Epithelial cell of esophagus (primary cell): Measurements from ENCODE around the gene RNF130.

ENCODE experiments used
- DNase-seq: peaks from one replicate; pipeline ENCODE4 v3.0.0; 2010; ENCODE audit warnings: low read depth
- H3K4me3 ChIP-seq: 2 replicates; pipeline ENCODE4 v1.5.1; 2011; ENCODE audit warnings: mild to moderate bottlenecking, low read length, control low read depth
- CTCF ChIP-seq: IDR thresholded peaks from 2 replicates; pipeline ENCODE4 v1.5.1; 2011; ENCODE audit warnings: low read depth, mild to moderate bottlenecking, low read length, control low read depth, inconsistent platforms; ENCODE audit not compliant: insufficient read depth; ENCODE audit errors: missing control alignments

Gene RNF130

GRCh38 chr5:180117000-180117725 lies 45.6 kb upstream of the RNF130 start:
- no peak for DNase-seq
- peak; percentile 34 for TF ChIP-seq CTCF
- H3K4me3 ChIP-seq: no peak overlapping the region

- TF ChIP-seq CTCF: no peak
- DNase-seq: no peak
- H3K4me3 ChIP-seq: no peak overlapping the region
Observed at GRCh38 chr5:180116077-180116999, 44.8 kb upstream of the RNF130 start.

GRCh38 chr5:180115326-180116076 lies 43.9 kb upstream of the RNF130 start:
- no peak for DNase-seq
- no peak for TF ChIP-seq CTCF
- H3K4me3 ChIP-seq: no peak overlapping the region

- no peak for TF ChIP-seq CTCF
- no peak for DNase-seq
- H3K4me3 ChIP-seq: no peak overlapping the region
Observed at GRCh38 chr5:180114304-180115003, 42.9 kb upstream of the RNF130 start.

- no peak for TF ChIP-seq CTCF
- no peak for DNase-seq
- H3K4me3 ChIP-seq: no peak overlapping the region
Observed at GRCh38 chr5:180113660-180114303, 42.2 kb upstream of the RNF130 start.
